Activated naive CD8-positive, alpha-beta T cell treated with anti-CD3 and anti-CD28 coated beads, Interleukin-2, amount 50 U/mL, for 16 hours (primary cell): ENCODE measurements around the gene MCF2L.

Experiments
- DNase-seq: peaks from one replicate; pipeline ENCODE4 v3.0.0-alpha.2; 2020; ENCODE audit warnings: low read depth, low spot score

Gene MCF2L

GRCh38 chr13:112951674-112952371 lies 17.2 kb upstream of the MCF2L start:
- no peak for DNase-seq

GRCh38 chr13:112952759-112953551 lies 16.1 kb upstream of the MCF2L start:
- no peak for DNase-seq

- DNase-seq = no peak
Measured at GRCh38 chr13:112953591-112954487, 15.2 kb upstream of the MCF2L start.

- no peak for DNase-seq
Measured at GRCh38 chr13:112954488-112955270, 14.3 kb upstream of the MCF2L start.

GRCh38 chr13:112955271-112955937 lies 13.6 kb upstream of the MCF2L start:
- DNase-seq = no peak

- DNase-seq = no peak
Measured at GRCh38 chr13:112955956-112956355, 13.1 kb upstream of the MCF2L start.

- DNase-seq = no peak
Measured at GRCh38 chr13:112956571-112957294, 12.3 kb upstream of the MCF2L start.

GRCh38 chr13:112957295-112957677 lies 11.7 kb upstream of the MCF2L start:
- no peak for DNase-seq

- no peak for DNase-seq
Measured at GRCh38 chr13:112958127-112958989, 10.7 kb upstream of the MCF2L start.

GRCh38 chr13:112959206-112959605 lies 9.8 kb upstream of the MCF2L start:
- no peak for DNase-seq

GRCh38 chr13:112959701-112960542 lies 9.1 kb upstream of the MCF2L start:
- DNase-seq = no peak

- no peak for DNase-seq
Measured at GRCh38 chr13:112960706-112961105, 8.3 kb upstream of the MCF2L start.

GRCh38 chr13:112961457-112962369 lies 7.3 kb upstream of the MCF2L start:
- no peak for DNase-seq

- no peak for DNase-seq
Measured at GRCh38 chr13:112962396-112962795, 6.6 kb upstream of the MCF2L start.

- DNase-seq = no peak
Measured at GRCh38 chr13:112962911-112963625, 5.9 kb upstream of the MCF2L start.

GRCh38 chr13:112963641-112964040 lies 5.4 kb upstream of the MCF2L start:
- DNase-seq = no peak
